T-helper 1 cell (primary cell): ENCODE results near the gene BMPR2.
"Not testable (repeated sequence)": the region's sequence is repeated elsewhere in the genome, so short reads cannot be mapped to it uniquely, and the experiment has no call there.

ENCODE experiments used
- DNase-seq, 5 donors: peaks; one replicate each; pipeline ENCODE4 v3.0.0-alpha.2; 2012 to 2020

The BMPR2 gene

DNA sequence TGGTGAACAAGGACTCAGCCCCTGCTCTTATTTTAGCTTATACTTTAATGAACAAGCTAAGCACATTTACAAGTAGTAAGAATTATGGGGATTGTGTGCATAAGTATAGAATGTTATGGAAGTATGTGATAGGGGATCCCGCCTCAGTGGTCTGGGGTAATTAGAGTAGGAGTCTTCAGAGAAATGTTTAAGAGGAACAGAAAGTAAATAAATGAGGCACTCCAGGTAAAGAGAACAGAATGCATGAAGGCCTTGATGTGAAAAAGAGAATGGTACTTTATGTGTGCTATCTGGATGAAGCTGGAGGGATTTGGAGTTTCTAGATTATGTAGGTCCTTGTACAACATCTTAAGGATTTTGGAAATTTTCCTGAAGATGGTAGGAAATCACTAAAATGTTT is 76.6 kb downstream of the BMPR2 start:
- no peak for DNase-seq

DNA sequence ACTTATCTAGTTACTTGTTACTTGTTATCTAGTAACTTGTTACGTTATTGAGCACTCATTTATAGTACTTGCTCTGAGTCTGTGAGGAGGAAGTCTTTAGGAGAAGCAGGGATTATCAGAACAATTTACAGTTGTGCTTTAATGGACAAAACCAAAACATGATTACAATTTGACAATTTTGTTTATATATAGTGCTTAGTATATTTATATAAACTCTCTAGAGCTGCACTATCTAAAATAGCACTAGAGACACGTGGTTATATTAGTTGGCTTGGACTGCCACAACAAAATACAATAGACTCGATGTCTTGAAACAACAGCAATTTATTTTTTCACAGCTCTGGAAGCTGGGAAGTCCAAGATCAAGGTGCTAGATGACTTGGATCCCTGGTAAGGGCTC is 78.4 kb downstream of the BMPR2 start:
- DNase-seq, result no peak

DNA sequence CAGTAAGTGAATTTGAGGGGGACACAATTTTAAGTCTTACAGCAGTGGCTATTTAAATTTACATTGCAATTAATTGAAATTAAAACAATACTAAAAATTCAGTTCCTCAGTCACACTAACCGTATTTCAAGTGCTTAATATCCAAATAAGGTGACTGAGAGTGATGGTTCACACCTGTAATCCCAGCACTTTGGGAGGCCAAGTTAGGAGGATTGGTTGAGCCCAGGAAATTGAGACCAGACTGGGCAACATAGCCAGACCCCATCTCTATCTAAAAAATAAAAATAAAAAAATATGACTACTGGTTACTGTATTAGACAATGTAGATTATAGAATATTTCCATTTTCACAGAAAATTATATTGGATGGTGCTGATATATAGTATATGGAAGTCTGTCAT is 79.0 kb downstream of the BMPR2 start:
- DNase-seq, result no peak

DNA sequence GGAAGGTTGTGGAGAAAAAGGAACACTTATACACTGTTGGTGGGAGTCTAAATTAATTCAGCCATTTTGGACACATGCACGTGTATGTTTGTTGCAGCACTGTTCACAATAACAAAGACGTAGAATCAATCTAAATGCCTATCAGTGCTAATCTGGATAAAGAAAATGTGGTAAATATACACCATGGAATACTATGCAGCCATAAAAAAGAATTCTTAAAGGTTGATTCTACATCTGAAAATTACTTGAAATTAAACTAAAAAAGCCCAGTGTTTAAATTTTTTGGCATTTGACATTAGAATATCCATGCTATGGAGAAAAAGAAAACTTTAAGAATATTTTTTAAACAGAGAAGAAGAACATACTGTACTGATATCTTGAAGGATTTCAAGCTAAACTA is 84.0 kb downstream of the BMPR2 start:
- no peak for DNase-seq

DNA sequence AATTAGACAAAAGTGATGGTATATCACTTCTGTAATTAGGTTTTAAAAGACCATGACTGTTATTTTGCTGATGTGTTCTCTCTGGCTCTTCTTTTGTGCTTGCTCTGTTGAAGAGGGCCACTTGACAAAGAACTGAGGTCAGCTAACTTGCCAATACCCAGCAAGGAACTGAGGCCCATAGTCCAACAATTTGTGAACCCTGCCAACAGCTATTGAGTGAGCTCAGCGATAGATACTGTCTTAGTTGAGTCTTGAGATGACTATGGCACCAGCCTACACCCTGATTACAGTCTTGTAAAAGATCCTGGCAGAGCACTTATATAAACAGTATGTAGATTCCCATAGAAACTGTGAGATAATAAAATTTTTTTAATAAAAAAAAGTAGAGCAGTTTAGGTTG is 103.0 kb downstream of the BMPR2 start:
- DNase-seq, result peak in 1 of 5 donors; percentile 2

DNA sequence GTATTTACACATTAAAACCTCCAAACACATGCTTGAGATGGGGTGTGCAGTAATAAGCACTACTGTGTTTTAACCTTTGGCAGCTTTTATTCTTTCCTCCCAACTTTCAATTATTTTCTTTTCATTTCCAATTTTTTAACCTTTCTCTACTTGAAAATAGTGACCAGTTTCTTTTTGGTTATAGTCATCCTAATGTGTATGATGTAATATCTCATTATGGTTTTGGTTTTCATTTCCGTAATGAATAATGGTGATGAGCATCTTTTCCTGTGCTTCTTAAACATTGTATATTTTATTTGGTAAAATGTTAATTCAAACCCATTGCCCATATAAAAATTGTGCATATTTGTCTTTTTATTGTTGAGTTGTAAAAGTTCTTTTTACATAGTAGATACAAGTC is 103.5 kb downstream of the BMPR2 start:
- peak in 1 of 5 donors; percentile 34 for DNase-seq

DNA sequence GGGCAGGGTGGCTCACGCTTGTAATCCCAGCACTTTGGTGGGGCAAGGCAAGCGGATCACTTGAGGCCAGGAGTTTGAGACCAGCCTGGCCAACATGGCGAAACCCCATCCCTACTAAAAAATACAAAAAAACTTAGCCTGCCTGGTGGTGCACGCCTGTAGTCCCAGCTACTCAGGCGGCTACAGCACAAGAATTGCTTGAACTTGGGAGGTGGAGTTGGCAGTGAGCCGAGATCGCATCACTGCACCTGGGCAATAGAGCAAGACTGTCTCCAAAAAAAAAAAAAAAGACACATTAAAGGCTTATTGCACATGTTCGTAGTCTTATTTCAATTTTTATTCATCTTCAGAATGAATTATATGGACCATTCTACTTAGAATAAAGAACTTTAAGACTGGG is 110.2 kb downstream of the BMPR2 start:
- DNase-seq, result no peak

DNA sequence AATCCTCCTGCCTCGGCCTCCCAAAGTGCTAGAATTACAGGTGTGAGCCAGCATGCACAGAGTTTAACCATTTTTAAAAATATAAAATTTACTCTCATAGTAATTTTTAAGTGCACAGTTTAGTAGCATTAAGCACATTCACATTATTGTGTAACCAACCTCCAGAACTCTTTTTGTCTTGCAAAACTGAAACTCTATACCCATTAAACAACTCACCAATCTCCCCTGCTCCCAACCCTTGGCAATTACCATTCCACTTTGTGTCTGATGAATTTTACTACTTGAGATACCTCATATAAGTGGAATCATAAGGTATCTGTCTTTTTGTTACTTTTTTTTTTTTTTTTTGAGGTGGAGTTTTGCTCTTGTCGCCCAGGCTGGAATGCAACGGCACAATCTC is 112.5 kb downstream of the BMPR2 start:
- no peak for DNase-seq

DNA sequence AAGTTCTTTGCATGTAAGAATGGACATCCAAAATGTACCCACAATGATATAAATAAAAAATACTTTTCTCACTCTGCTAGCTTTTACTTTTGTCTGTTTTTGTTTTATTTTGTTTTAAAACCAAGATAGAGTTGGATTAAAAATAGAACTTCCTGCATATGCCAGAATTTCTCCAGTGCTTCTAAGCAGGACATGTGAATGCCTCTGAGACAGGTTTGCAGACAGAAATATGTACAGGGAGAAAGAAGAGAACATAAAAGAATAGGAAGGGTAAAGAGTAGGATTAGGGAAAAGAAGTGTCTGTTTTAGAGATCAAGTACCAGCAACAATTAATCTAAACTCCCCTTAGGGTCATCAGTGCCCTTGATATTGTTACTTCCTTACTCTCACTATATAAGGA is 114.4 kb downstream of the BMPR2 start:
- no peak for DNase-seq

DNA sequence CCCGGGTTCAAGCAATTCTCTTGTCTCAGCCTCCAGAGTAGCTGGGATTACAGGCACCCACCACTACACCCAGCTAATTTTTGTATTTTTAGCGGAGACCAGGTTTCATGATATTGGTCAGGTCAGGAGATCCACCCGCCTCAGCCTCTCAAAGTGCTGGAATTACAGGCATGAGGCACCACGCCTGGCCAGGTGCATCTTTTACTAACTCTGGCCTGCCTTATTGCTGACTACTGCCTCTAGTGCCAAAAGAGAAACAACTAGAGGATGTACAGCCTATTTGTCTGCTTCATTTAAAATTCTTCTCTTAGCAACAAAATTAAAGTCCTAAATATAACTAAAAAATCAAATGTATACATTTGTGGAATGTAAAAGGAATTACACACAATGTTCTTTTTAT is 115.4 kb downstream of the BMPR2 start:
- DNase-seq, result no peak

DNA sequence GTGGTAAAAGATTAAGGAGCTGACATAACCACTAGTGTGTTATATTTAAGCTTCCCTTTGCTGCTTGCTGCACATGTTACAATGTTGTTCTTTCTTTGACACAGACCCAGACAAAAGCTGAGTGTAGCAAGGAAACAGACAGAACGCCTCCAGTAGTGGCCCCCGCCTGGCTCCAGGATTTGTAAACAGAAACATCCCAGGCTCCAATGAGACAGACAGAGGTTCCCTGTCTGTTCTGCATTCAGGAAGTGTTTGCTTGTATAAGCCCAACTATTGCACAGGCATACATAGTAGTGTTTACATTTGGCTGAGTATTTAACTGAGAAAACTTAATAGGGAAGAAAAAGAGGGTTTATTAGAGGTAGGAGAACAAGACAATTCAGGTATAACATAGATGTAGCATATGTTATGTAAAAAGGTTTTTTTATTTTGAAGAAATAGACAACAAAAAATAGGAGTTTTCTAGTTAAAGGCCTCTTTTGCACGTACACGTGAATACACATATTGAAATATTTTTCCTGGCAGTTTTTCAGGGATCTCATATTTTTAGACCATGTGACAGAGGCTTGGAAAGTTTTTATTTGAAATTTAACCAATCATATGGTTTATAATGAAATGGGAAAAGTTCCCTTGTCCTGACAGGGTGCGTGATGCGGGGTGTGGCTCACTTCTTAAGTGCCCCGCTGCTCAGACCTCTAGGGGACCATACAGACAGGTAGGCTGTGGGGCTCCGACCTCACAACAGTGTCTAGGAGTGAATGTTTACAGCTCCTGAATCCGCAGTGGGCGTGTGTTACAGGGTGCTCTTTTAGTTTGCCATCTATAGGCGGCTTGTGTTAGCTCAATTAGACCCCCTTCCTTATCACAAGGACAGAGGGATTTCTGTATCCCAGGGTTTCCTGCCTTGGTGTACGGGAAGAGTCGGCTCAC is 118.4 kb downstream of the BMPR2 start:
- no peak for DNase-seq

DNA sequence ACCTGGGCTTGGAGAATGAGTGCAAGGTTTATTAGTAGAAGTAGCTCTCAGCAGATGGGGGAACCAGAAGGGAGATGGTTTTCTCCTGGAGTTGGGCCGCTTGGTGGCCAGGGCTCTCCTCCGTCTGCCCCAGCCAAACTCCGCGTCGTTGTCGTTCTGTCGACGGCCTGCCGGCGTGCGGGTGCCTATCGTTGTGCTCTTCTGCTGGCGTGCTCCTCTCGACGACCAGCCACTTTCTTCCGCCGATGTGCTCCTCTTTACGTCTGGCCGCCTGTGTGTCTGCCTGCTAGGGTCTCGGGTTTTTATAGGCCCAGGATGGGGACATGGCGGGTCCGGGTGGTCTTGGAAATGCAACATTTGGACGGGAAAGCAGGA is 119.1 kb downstream of the BMPR2 start:
- DNase-seq, result no peak

DNA sequence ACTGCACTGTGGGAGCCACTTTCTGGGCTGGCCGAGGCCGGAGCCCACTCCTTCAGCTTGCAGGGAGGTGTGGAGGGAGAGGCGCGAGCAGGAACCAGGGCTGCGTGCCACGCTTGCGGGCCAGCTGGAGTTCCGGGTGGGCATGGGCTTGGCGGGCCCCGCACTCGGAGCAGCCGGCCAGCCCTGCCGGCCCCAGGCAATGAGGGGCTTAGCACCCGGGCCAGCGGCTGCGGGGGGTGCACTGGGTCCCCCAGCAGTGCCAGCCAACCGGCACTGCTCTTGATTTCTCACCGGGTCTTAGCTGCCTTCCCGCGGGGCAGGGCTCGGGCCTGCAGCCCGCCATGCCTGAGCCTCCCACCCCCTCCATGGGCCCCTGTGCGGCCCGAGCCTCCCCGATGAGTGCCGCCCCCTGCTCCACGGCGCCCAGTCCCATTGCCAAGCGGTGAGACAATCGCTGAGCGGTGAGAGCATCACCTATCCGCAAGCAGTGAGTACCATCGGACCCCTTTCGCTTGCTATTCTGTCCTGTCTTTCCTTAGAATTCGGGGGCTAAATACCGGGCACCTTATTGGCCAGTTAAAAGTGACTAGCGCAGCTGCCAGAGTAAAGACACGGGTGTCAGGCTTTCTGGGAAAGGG is 120.8 kb downstream of the BMPR2 start:
- DNase-seq, result not testable (repeated sequence)

DNA sequence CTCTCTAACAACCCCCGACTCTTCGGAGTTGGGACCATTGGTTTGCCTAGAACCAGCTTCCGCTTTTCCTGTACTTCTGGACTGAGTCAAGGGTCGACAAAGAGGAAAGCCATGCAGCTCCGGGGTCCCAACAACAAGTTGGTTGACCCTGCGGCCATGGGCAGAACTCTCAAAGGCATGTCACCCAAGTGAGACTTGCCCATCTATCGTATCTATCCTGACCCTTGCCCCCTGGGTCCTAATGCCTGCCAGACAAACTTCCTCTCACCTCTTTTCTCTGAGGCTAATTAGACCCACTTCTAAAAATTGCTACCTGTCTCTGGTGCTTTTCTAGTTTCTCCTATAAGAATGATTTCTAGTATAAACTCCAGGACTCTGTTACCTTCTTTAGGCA is 121.3 kb downstream of the BMPR2 start:
- DNase-seq, result not testable (repeated sequence)

DNA sequence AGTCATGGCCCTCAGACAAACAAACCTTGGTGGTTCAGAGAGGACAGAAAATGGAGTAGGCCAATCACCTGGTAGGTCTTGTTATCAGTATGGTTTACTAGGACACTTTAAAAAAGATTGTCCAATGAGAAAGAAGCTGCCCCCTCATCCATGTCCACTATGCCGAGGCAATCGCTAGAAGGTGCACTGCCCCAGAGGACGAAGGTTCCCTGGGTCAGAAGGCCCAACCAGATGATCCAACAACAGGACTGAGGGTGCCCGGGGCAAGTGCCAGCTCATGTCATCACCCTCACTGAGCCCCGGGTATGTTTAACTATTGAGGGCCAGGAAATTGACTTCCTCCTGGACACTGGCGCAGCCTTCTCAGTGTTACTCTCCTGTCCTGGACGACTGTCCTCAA is 123.7 kb downstream of the BMPR2 start:
- DNase-seq, result not testable (repeated sequence)

DNA sequence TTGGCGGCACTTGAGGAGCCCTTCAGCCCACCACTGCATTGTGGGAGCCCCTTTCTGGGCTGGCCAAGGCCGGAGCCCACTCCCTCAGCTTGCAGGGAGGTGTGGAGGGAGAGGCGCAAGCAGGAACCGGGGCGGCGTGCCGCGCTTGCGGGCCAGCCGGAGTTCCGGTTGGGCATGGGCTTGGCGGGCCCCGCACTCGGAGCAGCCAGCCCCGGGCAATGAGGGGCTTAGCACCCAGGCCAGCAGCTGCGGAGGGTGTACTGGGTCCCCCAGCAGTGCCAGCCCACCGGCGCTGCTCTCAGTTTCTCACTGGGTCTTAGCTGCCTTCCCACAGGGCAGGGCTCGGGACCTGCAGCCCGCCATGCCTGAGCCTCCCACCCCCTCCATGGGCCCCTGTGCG is 127.1 kb downstream of the BMPR2 start:
- DNase-seq, result not testable (repeated sequence)

DNA sequence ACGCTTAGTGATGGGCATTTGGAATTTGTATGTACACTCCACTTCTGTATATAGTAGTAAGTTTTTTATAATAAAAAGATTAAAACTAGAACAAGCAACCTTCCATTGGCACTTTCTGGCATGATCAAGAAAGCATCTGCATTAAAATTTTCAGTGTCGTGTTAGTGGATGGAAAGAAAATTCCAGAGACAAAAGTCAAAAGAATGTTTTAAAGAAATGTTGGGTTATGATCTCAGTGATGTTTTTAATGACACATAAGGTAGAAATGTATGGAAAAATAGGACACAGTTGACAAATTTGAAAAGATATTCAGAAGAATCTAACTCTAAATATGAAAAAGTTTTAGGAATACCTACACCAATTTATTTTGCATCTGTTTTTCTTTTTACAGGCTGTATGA is 132.6 kb downstream of the BMPR2 start:
- no peak for DNase-seq

DNA sequence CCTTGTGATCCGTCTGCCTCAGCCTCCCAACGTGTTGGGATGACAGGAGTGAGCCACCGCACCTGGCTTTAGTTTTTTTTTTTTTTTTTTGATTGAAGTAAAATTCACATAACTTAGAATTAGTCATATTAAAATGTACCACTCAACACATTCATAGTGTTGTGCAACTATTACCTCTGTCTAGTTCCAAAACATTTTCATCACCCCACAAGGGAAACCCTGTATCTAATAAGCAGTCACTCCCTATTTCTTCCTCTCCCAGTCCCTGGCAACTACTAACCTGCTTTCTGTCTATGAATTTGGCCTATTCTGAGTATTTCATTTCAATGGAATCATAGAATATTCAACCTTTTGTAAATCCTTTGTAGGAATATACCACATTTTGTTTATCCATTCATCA is 134.8 kb downstream of the BMPR2 start:
- no peak for DNase-seq

DNA sequence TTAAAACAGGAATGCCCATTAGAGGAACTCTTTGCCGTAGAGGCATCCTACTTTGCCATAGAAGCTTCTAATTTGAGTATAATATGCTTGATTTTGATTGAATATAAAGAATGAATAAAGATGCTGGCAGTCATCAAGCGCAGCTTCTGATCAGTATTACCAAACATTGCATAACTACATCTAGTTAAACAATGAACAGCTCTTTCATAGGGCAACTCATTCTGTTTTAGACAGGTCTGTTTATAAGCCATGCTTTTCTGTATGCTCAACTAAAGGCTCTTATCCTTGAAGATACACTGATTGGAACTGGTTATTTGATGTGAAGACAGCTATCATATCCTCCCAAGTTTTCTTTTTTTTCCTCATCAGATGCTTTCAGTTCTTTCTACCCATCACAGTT is 136.0 kb downstream of the BMPR2 start:
- DNase-seq, result no peak

DNA sequence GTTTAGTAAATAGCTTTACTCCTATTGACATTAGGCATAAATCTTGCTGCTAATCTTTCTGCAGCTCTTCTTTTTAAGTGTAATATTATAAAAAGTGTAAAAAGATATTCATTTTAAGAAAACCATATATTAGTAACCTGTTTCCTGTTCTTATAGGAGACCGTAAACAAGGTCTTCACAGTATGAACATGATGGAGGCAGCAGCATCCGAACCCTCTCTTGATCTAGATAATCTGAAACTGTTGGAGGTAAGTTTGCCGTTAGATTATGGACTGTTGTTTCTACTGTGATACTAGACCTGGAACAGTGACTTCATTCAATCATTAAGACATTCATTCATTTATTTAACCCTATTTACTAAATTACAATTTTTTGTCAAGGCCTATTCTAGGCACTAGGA is 138.6 kb downstream of the BMPR2 start:
- DNase-seq, result peak in 1 of 5 donors; percentile 63

DNA sequence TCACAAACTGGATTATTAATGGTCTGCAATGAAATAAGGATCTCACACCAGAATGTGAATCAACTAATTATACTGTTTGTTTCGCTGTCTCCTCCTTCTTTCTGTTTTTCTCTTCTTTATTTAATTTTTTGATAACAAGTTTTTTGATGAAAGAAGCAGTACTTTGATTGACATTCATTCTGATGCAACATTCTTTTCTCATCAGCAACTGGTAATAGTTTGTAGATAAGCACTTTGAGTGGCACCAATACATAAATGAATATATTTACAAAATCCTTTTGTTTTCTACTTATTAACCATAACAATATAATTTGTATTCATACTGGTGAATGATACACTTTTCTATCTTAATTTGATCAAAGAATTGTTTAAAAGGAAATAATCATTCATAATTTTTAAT is 143.3 kb downstream of the BMPR2 start:
- DNase-seq, result no peak

DNA sequence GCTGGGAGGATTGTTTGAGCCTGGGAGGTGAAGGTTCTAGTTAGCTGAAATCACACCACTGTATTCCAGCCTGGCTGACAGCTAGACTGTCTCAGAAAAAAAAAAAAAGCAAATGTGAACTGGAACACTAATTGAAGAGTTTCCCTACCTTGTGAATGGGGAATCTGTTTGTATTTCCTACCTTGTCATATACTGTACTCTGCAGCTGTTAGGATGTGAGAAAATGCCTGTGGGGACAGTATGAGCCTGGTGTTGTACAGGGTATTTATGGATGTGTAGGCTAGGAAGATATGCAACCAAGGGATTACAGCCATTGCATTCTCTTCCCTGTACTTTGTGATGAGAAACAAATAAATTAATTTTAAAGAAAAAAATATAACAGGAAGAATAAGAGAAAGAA is 145.3 kb downstream of the BMPR2 start:
- DNase-seq, result no peak

DNA sequence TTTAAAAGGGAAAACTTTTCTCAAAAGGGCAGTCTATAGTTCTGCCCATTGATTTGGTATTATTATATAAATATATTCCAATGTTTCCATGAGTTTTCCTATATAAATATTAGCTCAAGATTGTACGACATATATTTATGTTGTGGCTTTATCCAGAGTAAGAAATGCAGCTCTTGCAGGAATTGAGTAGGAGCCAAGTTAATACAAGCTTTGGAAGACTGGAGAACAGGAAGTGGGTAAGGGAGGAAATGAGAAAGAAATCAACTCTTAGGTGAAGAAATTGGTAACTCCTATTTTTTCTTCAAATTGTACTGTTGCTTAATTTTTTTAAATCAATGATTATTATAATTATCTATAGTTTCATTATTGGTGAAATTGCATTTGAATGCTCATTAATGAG is 153.3 kb downstream of the BMPR2 start:
- no peak for DNase-seq

DNA sequence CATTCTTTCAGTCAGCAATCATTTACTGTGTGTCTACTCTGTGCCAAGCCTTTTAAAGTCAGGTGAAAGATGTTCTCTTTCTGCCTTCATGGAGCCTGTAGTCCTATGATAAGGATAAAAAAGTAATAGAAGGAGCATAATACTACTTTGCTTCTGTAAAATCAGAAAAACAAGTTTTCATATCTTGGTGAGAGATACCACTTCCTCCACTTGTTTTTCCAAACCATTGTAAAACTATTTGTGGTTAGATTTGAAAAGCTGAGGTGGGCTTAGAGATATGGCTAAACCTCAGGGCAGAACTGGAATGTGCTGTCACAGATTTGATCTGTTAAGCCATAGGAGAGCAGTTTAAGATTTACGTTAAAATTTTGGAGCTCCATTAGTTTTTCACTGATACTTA is 153.9 kb downstream of the BMPR2 start:
- peak in 1 of 5 donors; percentile 9 for DNase-seq
